GM12801 (cell line): ENCODE results near the gene DLGAP1.

ENCODE experiments used
- CTCF ChIP-seq: IDR thresholded peaks from one replicate; pipeline ENCODE4 v1.5.1; 2011; ENCODE audit warnings: control low read depth; ENCODE audit not compliant: insufficient read length; ENCODE audit errors: extremely low read depth

DLGAP1 gene

GRCh38 chr18:3449512-3450011, 1005.5 kb downstream of the DLGAP1 start:
- TF ChIP-seq CTCF, result no peak

- no peak for TF ChIP-seq CTCF
These were observed 1006.1 kb downstream of the DLGAP1 start for GRCh38 chr18:3448838-3449511.

- no peak for TF ChIP-seq CTCF
These were observed 1006.9 kb downstream of the DLGAP1 start for GRCh38 chr18:3447895-3448837.

- no peak for TF ChIP-seq CTCF
These were observed 1007.8 kb downstream of the DLGAP1 start for GRCh38 chr18:3447068-3447894.
